Heart right ventricle (tissue), 16 donors: ENCODE data around the gene ADGRG4. TPM values are rescaled to one million over a fixed set of nuclear protein-coding genes. Genes with fewer than 3 reads are reported as not detected.

Source experiments
- ATAC-seq, 8 donors: fragments of 200-7000 bp; cut with Tn5 transposase; one replicate each; pipeline ENCODE4 v1.9.1; 2020; ENCODE audit warnings: mild to moderate bottlenecking in 8 of 8, moderate library complexity in 8 of 8, moderate number of reproducible peaks in 1 of 8
- DNase-seq, 2 donors: peaks; one replicate each; pipeline ENCODE4 v3.0.0-alpha.2; 2020
- H3K27ac ChIP-seq, 10 donors: fragments of 200-600 bp; sonication (generic) in 2 of 10; one replicate each; pipeline versions ENCODE4 v1.5.0 to v1.8.0; 2020 to 2022; ENCODE audit warnings: mild to moderate bottlenecking in 3 of 10
- H3K27me3 ChIP-seq, 7 donors: fragments of 200-600 bp; one replicate each; pipeline ENCODE4 v1.8.0; 2021 to 2022; ENCODE audit warnings: mild to moderate bottlenecking in 2 of 7
- H3K36me3 ChIP-seq, 9 donors: fragments of 200-600 bp; sonication (generic) in 1 of 9; one replicate each; pipeline versions ENCODE4 v1.5.0 to v1.8.0; 2020 to 2022; ENCODE audit warnings: mild to moderate bottlenecking in 2 of 9
- H3K4me1 ChIP-seq, 9 donors: fragments of 200-600 bp; sonication (generic) in 1 of 9; one replicate each; pipeline versions ENCODE4 v1.5.0 to v1.8.0; 2020 to 2022; ENCODE audit warnings: mild to moderate bottlenecking in 4 of 9
- H3K4me3 ChIP-seq, 10 donors: fragments of 200-600 bp; sonication (generic) in 2 of 10; one replicate each; pipeline versions ENCODE4 v1.5.0 to v1.8.0; 2020 to 2022; ENCODE audit warnings: mild to moderate bottlenecking in 7 of 10, moderate library complexity in 2 of 10
- H3K9me3 ChIP-seq, 11 donors: fragments of 200-600 bp in 10 of 11; sonication (generic) in 2 of 11; one replicate each; pipeline versions ENCODE4 v1.5.0 to v1.8.0; 2013 to 2022; ENCODE audit warnings: mild to moderate bottlenecking in 2 of 11, control low read depth in 1 of 11, moderate library complexity in 1 of 11
- WGBS, 2 donors: extraction: QIAGEN DNeasy Blood & Tissue Kit; methylation state at CpG; one replicate each; pipeline ENCODE4 v1.1.7; 2013; ENCODE audit warnings: inconsistent platforms in 1 of 2; 5-methylcytosine and 5-hydroxymethylcytosine counted together
- intact Hi-C, 10 donors: fragments of 100-400 bp; cut with DNase I; formaldehyde crosslinking; loops; one replicate each; pipeline versions ENCODE4 v1.11.1 to v1.14.2; 2022
- polyA plus RNA-seq, 2 donors: library from polyadenylated mRNA; stranded (reverse); fragments of 200-250 nt; gene quantifications; one replicate each; pipeline ENCODE4 v1.2.3, GENCODE V29; 2013
- total RNA-seq, 10 donors: library from RNA; stranded (reverse); fragmentation: NEBNext Ultra II Directional in 3 of 10; extraction: Animal tissue kit (Norgen Biotek cat#: 25700) in 3 of 10; gene quantifications; one replicate each; pipeline versions ENCODE4 v1.2.1 to v1.2.4, GENCODE V29; 2021 to 2023
- TF ChIP-seq, protein P1 (sequence below), 9 donors: fragments of 200-600 bp; sonication (generic) in 2 of 9; IDR thresholded peaks; one replicate each; pipeline versions ENCODE4 v1.5.0 to v1.8.0; 2021 to 2022; ENCODE audit warnings: antibody characterized with exemption in 9 of 9, mild to moderate bottlenecking in 5 of 9, moderate library complexity in 1 of 9
- donor health status: Arrhythmogenic right ventricular cardiomyopathy.
- donor health status: ischemic (EF 13 %, LVEDD 7.1; RV severe dilation, severe dysfunction).
- donor health status: healthy with polysubstance abuse.
- donor health status: DM: no; HTN: yes; CAD: no.
- donor health status: DM: no; HTN: no; CAD: no.
- donor health status: ischemic (EF 25% LVEDD 6.9; RV normal size, moderate dysfunction).
- donor health status: ischemic (EF 25% LVEDD 5.7; RV mildly dilated, moderate dysfunction).
- donor health status: healthy.
- donor health status: DM: yes; HTN: yes; CAD: no.
- donor health status: Ischemic cardiomyopathy.
- donor health status: ischemic (EF 35%, LVEDD 5.7; RV mildly dilated, moderate dysfunction).
- donor health status: nonischemic (EF 11% LVEDD 7.7; RV severe dilation, severe dysfunction).
- donor health status: DM: yes; HTN: yes; CAD: no.
- donor health status: PGD.
- donor health status: ischemic (EF 29% LVEDD 5.4; RV normal size, mild dysfunction).
- donor health status: nonischemic (EF 23%, LVEDD 6.1; RV moderate dilation, normal function).

The ADGRG4 gene
- total and polyA plus RNA-seq, 12 donors = 0.02 to 0.09 TPM; not detected in 10

DNA sequence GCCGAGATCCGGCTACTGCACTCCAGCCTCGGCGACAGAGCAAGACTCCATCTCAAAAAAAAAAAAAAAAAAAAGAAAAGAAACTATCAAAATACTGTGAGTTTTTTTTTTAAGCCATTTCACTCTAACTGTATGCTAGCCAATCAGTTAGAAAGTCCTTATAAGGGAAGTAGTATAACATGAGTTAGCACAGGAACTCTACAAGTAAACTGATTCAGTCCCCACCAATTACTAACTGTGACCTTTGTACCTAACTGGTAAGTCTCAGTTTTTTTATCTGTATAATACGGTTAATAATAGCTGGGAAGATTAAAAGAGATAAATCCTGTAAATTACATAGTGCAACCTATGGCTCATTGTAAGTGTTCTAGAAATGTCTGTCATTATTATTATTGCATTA is 151.9 kb downstream of the ADGRG4 start:
- ATAC-seq (no peak), DNase-seq (no peak)
- Histone ChIP-seq H3K27ac (no peak overlapping the region), H3K9me3 (no peaks in the 10 kb centered on the region), H3K4me1 (no peaks in the 10 kb centered on the region), H3K36me3 (no peaks in the 10 kb centered on the region), H3K4me3 (no peak overlapping the region), H3K27me3 (peaks cover 0 to 4% (median 0%) of the 10 kb centered on the region in 7 donors)
- TF ChIP-seq, protein P1, sequence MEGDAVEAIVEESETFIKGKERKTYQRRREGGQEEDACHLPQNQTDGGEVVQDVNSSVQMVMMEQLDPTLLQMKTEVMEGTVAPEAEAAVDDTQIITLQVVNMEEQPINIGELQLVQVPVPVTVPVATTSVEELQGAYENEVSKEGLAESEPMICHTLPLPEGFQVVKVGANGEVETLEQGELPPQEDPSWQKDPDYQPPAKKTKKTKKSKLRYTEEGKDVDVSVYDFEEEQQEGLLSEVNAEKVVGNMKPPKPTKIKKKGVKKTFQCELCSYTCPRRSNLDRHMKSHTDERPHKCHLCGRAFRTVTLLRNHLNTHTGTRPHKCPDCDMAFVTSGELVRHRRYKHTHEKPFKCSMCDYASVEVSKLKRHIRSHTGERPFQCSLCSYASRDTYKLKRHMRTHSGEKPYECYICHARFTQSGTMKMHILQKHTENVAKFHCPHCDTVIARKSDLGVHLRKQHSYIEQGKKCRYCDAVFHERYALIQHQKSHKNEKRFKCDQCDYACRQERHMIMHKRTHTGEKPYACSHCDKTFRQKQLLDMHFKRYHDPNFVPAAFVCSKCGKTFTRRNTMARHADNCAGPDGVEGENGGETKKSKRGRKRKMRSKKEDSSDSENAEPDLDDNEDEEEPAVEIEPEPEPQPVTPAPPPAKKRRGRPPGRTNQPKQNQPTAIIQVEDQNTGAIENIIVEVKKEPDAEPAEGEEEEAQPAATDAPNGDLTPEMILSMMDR (IDR thresholded peaks at IDR 0.05) = no peak
- intact Hi-C loops = no loop called here
- WGBS, 2 donors = 84 to 91% methylated on average over 5 of the region's 5 CpGs

DNA sequence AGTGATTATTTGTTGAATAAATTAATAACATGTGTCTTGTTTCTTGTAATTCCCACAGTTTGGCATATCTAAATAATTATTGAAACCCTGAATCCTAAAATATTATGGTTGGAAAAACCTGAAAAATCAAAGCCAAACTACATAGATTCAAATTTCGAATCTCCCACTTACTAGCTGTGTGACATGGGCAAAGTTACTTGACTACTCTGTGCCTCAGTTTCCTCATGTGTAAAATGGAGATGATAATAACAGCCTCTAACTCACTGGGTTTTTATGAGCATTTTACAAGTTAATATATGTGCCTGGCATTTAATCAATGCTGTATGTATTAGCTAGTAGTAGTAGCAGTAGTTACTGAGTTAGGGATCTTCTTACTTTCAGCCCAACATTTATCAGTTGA is 152.4 kb downstream of the ADGRG4 start:
- H3K27ac ChIP-seq = no peak overlapping the region
- DNase-seq = no peak
- no peaks in the 10 kb centered on the region for H3K36me3 ChIP-seq
- peaks cover 0 to 4% (median 0%) of the 10 kb centered on the region in 7 donors for H3K27me3 ChIP-seq
- WGBS, 2 donors = 77 to 100% methylated on average over 1 of the region's 1 CpG
- no peaks in the 10 kb centered on the region for H3K4me1 ChIP-seq
- H3K4me3 ChIP-seq = no peak overlapping the region
- intact Hi-C loops = no loop called here
- no peak for ATAC-seq
- H3K9me3 ChIP-seq = no peaks in the 10 kb centered on the region
- TF ChIP-seq, protein P1 (IDR thresholded peaks at IDR 0.05) = no peak

DNA sequence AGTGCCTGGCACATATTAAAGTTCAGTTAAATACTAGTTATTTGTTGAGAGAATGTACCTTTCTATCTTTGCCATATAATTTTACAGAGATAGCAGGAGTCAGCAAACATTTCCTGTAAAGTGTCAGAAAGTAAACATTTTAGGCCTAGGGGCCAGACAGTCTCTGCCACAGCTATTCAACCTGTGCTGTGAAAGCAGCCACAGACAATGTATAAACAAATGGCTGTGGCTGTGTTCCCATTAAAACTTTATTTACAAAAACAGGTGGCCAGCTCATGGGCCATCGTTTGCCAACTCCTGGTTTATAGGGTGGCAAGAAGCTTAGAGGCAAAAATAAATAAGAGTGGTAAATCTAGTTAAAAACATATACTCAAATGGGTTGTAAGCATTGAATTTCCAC is 153.0 kb downstream of the ADGRG4 start:
- intact Hi-C loops = no loop called here
- Histone ChIP-seq H3K4me1 (no peaks in the 10 kb centered on the region), H3K9me3 (no peaks in the 10 kb centered on the region), H3K27ac (no peak overlapping the region), H3K36me3 (no peaks in the 10 kb centered on the region), H3K27me3 (peaks cover 0 to 4% (median 0%) of the 10 kb centered on the region in 7 donors), H3K4me3 (no peak overlapping the region)
- WGBS, 2 donors = 55 to 67% methylated on average over 1 of the region's 1 CpG
- DNase-seq (no peak), ATAC-seq (no peak)
- TF ChIP-seq, protein P1 (IDR thresholded peaks at IDR 0.05) = no peak

DNA sequence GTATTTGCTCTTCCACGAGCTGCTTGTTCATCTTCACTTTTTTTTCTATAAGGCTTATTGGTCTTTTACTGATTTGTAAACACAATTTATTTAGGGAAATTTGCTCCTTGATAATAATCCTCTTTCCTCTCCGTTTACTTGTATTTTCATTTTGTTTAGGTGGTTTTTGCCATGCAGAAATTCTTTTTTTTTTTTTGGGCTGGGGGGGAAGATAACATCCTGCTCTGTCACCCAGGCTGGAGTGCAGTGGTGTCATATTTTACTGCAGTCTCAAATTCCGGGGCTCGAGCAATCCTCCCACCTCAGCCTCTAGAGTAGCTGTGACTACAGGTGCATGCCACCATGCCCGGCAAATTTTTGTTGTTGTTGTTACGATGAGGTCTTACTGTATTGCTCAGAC is 155.4 kb downstream of the ADGRG4 start:
- DNase-seq = no peak
- Histone ChIP-seq H3K27ac (no peak overlapping the region), H3K4me3 (no peak overlapping the region), H3K36me3 (no peaks in the 10 kb centered on the region), H3K9me3 (no peaks in the 10 kb centered on the region), H3K4me1 (no peaks in the 10 kb centered on the region), H3K27me3 (peaks cover 0 to 4% (median 0%) of the 10 kb centered on the region in 7 donors)
- intact Hi-C loops = no loop called here
- no peak for ATAC-seq
- TF ChIP-seq, protein P1 (IDR thresholded peaks at IDR 0.05) = no peak
- 74 to 86% methylated on average over 6 of the region's 6 CpGs for WGBS, 2 donors
